NT2/D1 (cell line): ENCODE measurements around the gene RSPH3.

Source experiments
- SUZ12 ChIP-seq: IDR thresholded peaks from 2 replicates; pipeline ENCODE4 v1.6.1; 2011; ENCODE audit not compliant: insufficient read length, insufficient read depth; ENCODE audit errors: extremely low read depth
- YY1 ChIP-seq: IDR thresholded peaks from 2 replicates; pipeline ENCODE4 v1.6.1; 2011; ENCODE audit not compliant: insufficient read length, insufficient read depth

DNA sequence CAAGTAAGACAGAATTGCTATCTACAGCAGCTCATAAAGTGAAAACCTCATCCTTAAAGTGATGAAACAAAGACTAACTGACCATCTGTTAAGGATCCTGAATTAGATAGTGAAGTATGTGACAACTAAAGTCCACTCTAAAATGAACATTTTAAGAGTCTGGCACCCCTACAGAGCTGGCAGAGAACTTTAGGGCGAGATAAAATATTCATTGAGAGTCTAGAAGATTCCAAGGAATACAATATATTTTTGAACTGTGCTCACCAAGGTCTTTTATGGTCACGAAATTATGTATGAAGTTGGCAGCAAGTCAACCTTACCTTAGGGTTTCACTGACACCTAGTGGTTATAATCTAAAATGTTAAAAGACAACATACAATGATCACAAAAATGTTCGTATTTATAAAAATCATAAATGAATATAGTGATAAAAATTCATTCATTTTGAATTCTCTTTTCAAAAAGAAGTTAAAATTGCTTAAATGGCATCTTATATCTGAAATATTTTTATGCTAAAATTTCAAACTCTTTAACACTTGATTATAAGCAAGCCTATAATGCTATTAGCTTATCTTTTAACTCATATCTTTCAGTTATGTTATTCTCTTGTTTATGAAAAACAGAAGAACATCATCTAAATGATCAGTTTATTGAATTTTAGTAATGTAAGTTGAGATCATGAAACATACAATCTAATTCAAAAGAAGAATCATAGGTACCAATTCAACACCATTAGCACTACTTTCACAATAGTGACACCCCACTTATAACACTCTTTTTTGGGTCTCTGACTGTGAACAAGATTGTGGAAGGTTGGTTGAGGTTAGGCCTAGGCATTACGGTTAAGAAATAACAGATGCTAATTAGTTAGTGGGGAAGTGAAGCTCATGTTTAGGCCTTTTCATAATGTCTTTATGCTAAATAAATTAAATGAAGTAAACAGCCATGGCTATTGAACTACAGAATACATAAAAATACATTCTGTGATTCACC is 27.5 kb downstream of the RSPH3 start:
- TF ChIP-seq SUZ12, result no peak
- TF ChIP-seq YY1, result no peak
